Measurements from ENCODE around the gene ANGEL2.

The ANGEL2 gene

GRCh38 chr1:212974711-212975110 is 41.0 kb downstream of the ANGEL2 start:
- no peak for TF ChIP-seq CTCF (IDR thresholded peaks at IDR 0.05; ENCODE audit: insufficient read depth, low read depth, low read length, missing control alignments)
- DNase-seq (ENCODE audit: low read depth), result no peak
- no peak overlapping the region for H3K4me3 ChIP-seq (ENCODE audit: low read length)

- H3K4me3 ChIP-seq (ENCODE audit: low read length), result no peak overlapping the region
- TF ChIP-seq CTCF (IDR thresholded peaks at IDR 0.05; ENCODE audit: insufficient read depth, low read depth, low read length, missing control alignments), result no peak
These were observed 41.8 kb downstream of the ANGEL2 start for GRCh38 chr1:212973899-212974298.

GRCh38 chr1:212973426-212973825 is 42.2 kb downstream of the ANGEL2 start:
- no peak for DNase-seq (ENCODE audit: low read depth)
- H3K4me3 ChIP-seq (ENCODE audit: low read length), result no peak overlapping the region
- no peak for TF ChIP-seq CTCF (IDR thresholded peaks at IDR 0.05; ENCODE audit: insufficient read depth, low read depth, low read length, missing control alignments)

More at GRCh38 chr1:212973899-212974298, 41.8 kb downstream of the ANGEL2 start:
- no peak for DNase-seq (ENCODE audit: low read depth)

GRCh38 chr1:212971312-212971711 is 44.4 kb downstream of the ANGEL2 start:
- DNase-seq (ENCODE audit: low read depth), result no peak
- no peak overlapping the region for H3K4me3 ChIP-seq (ENCODE audit: low read length)
- no peak for TF ChIP-seq CTCF (IDR thresholded peaks at IDR 0.05; ENCODE audit: insufficient read depth, low read depth, low read length, missing control alignments)

- no peak overlapping the region for H3K4me3 ChIP-seq (ENCODE audit: low read length)
- TF ChIP-seq CTCF (IDR thresholded peaks at IDR 0.05; ENCODE audit: insufficient read depth, low read depth, low read length, missing control alignments), result no peak
- DNase-seq (ENCODE audit: low read depth), result no peak
These were observed 45.6 kb downstream of the ANGEL2 start for GRCh38 chr1:212970085-212970484.

GRCh38 chr1:212968368-212968863 is 47.3 kb downstream of the ANGEL2 start:
- no peak for TF ChIP-seq CTCF (IDR thresholded peaks at IDR 0.05; ENCODE audit: insufficient read depth, low read depth, low read length, missing control alignments)
- DNase-seq (ENCODE audit: low read depth), result no peak
- H3K4me3 ChIP-seq (ENCODE audit: low read length), result no peak overlapping the region

- TF ChIP-seq CTCF (IDR thresholded peaks at IDR 0.05; ENCODE audit: insufficient read depth, low read depth, low read length, missing control alignments), result peak; percentile 60
- peak; percentile 66 for DNase-seq (ENCODE audit: low read depth)
- H3K4me3 ChIP-seq (ENCODE audit: low read length), result no peak overlapping the region
These were observed 47.9 kb downstream of the ANGEL2 start for GRCh38 chr1:212967801-212968200.
